ENCODE measurements around the gene CDCP1. TPM values are rescaled to one million over a fixed set of nuclear protein-coding genes. Genes with fewer than 3 reads are reported as not detected.

The CDCP1 gene
- total RNA-seq, 2 donors from 2014 or later = 8.9 to 13.1 TPM

GRCh38 chr3:45140141-45140769, 5.9 kb downstream of the CDCP1 start:
- H3K4me1 ChIP-seq (ENCODE audit: control insufficient read depth, insufficient read depth, low read length) = peaks cover 3% of the 10 kb centered on the region
- H3K4me1 Mint-ChIP-seq = peaks cover 12% of the 10 kb centered on the region
- H3K4me3 ChIP-seq (ENCODE audit: low read length) = no peak overlapping the region
- H3K36me3 Mint-ChIP-seq (ENCODE audit: low read depth) = no peaks in the 10 kb centered on the region
- 70 to 79% methylated on average over 4 to 8 of the region's 8 CpGs for WGBS, 2 experiments (ENCODE audit: insufficient coverage in 1 of 2, insufficient read length in 1 of 2)
- H3K27ac ChIP-seq (ENCODE audit: low read depth, low read length) = no peak overlapping the region
- no peak overlapping the region for H3K27ac Mint-ChIP-seq
- H3K9me3 ChIP-seq (ENCODE audit: control insufficient read depth, low read length) = no peaks in the 10 kb centered on the region
- H3K9ac ChIP-seq (ENCODE audit: extremely low read depth, low read length, poor library complexity, severe bottlenecking) = no peak overlapping the region
- H3K9me3 Mint-ChIP-seq = peaks cover 3% of the 10 kb centered on the region
- H3K27me3 ChIP-seq (ENCODE audit: control insufficient read depth, insufficient read depth, low read length, poor library complexity, severe bottlenecking) = peaks cover 18% of the 10 kb centered on the region
- TF ChIP-seq CTCF (conservative IDR thresholded peaks at IDR 0.05) = no peak
- peaks cover 29% of the 10 kb centered on the region for H3K27me3 Mint-ChIP-seq (ENCODE audit: insufficient read depth)
- H3K4me3 Mint-ChIP-seq = no peak overlapping the region
- DNase-seq = no peak
- no peaks in the 10 kb centered on the region for H3K36me3 ChIP-seq (ENCODE audit: control insufficient read depth, insufficient read depth, low read length)

- no peak overlapping the region for H3K27ac ChIP-seq (ENCODE audit: low read depth, low read length)
- Mint-ChIP-seq H3K27ac (no peak overlapping the region), H3K4me1 (peaks cover 8% of the 10 kb centered on the region)
Measured at GRCh38 chr3:45139372-45140140, 6.6 kb downstream of the CDCP1 start.

DNA sequence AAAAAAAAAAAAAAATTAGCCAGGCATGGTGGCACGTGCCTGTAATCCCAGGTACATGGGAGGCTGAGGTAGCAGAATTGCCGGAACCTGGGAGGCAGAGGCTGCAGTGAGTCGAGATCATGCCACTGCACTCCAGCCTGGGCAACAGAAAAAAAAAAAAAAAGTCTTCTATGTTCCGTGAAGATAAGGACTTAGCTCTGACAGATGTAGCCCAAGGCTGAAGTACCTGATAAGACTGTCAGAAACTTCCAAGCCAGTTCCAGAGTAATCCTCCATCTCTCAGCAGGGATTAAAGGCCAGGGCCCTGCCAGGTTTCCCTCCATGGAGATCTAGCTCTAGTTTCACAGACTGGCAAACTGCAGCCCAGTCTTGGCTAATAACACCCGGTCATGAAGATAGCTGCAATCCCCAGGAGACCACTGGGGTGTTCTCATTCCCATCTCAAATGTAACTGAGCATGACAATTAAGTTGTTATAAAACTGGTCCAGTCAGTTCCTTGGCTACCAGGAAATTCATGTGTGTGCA, 8.5 kb downstream of the CDCP1 start:
- H3K27me3 Mint-ChIP-seq (ENCODE audit: insufficient read depth) = peaks cover 8% of the 10 kb centered on the region
- H3K9ac ChIP-seq (ENCODE audit: extremely low read depth, low read length, poor library complexity, severe bottlenecking) = no peak overlapping the region
- H3K4me1 Mint-ChIP-seq = peaks cover 8% of the 10 kb centered on the region
- H3K4me3 ChIP-seq (ENCODE audit: low read length) = no peak overlapping the region
- no peaks in the 10 kb centered on the region for H3K27me3 ChIP-seq (ENCODE audit: control insufficient read depth, insufficient read depth, low read length, poor library complexity, severe bottlenecking)
- no peaks in the 10 kb centered on the region for H3K9me3 ChIP-seq (ENCODE audit: control insufficient read depth, low read length)
- WGBS, 2 experiments (ENCODE audit: insufficient coverage in 1 of 2, insufficient read length in 1 of 2) = 89 to 98% methylated on average over 4 to 5 of the region's 5 CpGs
- H3K27ac Mint-ChIP-seq = no peak overlapping the region
- no peak for TF ChIP-seq CTCF (conservative IDR thresholded peaks at IDR 0.05)
- H3K4me3 Mint-ChIP-seq = no peak overlapping the region
- no peak overlapping the region for H3K27ac ChIP-seq (ENCODE audit: low read depth, low read length)
- H3K4me1 ChIP-seq (ENCODE audit: control insufficient read depth, insufficient read depth, low read length) = peaks cover 3% of the 10 kb centered on the region
- H3K9me3 Mint-ChIP-seq = peaks cover 3% of the 10 kb centered on the region
- peaks cover 3% of the 10 kb centered on the region for H3K36me3 Mint-ChIP-seq (ENCODE audit: low read depth)
- H3K36me3 ChIP-seq (ENCODE audit: control insufficient read depth, insufficient read depth, low read length) = no peaks in the 10 kb centered on the region
- peak; percentile 52 for DNase-seq

More at GRCh38 chr3:45139372-45140140, 6.6 kb downstream of the CDCP1 start:
- TF ChIP-seq CTCF (conservative IDR thresholded peaks at IDR 0.05) = no peak
- peaks cover 22% of the 10 kb centered on the region for H3K27me3 Mint-ChIP-seq (ENCODE audit: insufficient read depth)
- H3K4me3 ChIP-seq (ENCODE audit: low read length) = no peak overlapping the region
- no peak for DNase-seq
- peaks cover 11% of the 10 kb centered on the region for H3K27me3 ChIP-seq (ENCODE audit: control insufficient read depth, insufficient read depth, low read length, poor library complexity, severe bottlenecking)
- H3K36me3 ChIP-seq (ENCODE audit: control insufficient read depth, insufficient read depth, low read length) = no peaks in the 10 kb centered on the region
- no peaks in the 10 kb centered on the region for H3K9me3 ChIP-seq (ENCODE audit: control insufficient read depth, low read length)
- H3K4me1 ChIP-seq (ENCODE audit: control insufficient read depth, insufficient read depth, low read length) = peaks cover 3% of the 10 kb centered on the region
- no peak overlapping the region for H3K4me3 Mint-ChIP-seq
- H3K9me3 Mint-ChIP-seq = peaks cover 3% of the 10 kb centered on the region
- H3K9ac ChIP-seq (ENCODE audit: extremely low read depth, low read length, poor library complexity, severe bottlenecking) = no peak overlapping the region
- 90 to 94% methylated on average over 5 to 6 of the region's 6 CpGs for WGBS, 2 experiments (ENCODE audit: insufficient coverage in 1 of 2, insufficient read length in 1 of 2)
- no peaks in the 10 kb centered on the region for H3K36me3 Mint-ChIP-seq (ENCODE audit: low read depth)

Measured in endodermal cell (in vitro differentiated cells).